Calu3 (cell line): ENCODE measurements around the gene HOXA3. TPM values are rescaled to one million over a fixed set of nuclear protein-coding genes. Genes with fewer than 3 reads are reported as not detected.

Experiments used
- BruUV-seq: library from RNA; stranded (reverse); fragments of 400-500 nt; replicated peaks from 2 replicates; lab custom pipeline; 2021; lab: Mats Ljungman, UMichigan
- CTCF ChIA-PET: fragments of 300-600 bp; sonication (Branson Sonifier 250); formaldehyde crosslinking; loops from one replicate; lab custom pipeline; 2022; ENCODE audit warnings: antibody characterized with exemption; lab: Charles Lee
- DNase-seq: peaks from one replicate; pipeline ENCODE4 v3.0.0; 2022
- H3K27ac Mint-ChIP-seq: one replicate; pipeline ENCODE4 v1.8.0; 2022; ENCODE audit warnings: mixed read lengths; ENCODE audit not compliant: unreplicated experiment
- H3K27me3 Mint-ChIP-seq: one replicate; pipeline ENCODE4 v1.8.0; 2022; ENCODE audit warnings: mixed read lengths; ENCODE audit not compliant: unreplicated experiment
- H3K36me3 Mint-ChIP-seq: one replicate; pipeline ENCODE4 v1.8.0; 2022; ENCODE audit warnings: mild to moderate bottlenecking, moderate library complexity, mixed read lengths; ENCODE audit not compliant: insufficient read depth, unreplicated experiment
- H3K4me1 Mint-ChIP-seq: one replicate; pipeline ENCODE4 v1.8.0; 2022; ENCODE audit warnings: mild to moderate bottlenecking, low read depth, mixed read lengths; ENCODE audit not compliant: unreplicated experiment
- H3K4me3 Mint-ChIP-seq: one replicate; pipeline ENCODE4 v1.8.0; 2022; ENCODE audit warnings: mild to moderate bottlenecking, low read depth, moderate library complexity, mixed read lengths; ENCODE audit not compliant: unreplicated experiment
- H3K9me3 Mint-ChIP-seq: one replicate; pipeline ENCODE4 v1.8.0; 2022; ENCODE audit warnings: low read depth, mixed read lengths; ENCODE audit not compliant: unreplicated experiment
- CTCF ChIP-seq: fragments of 200-600 bp; IDR thresholded peaks from one replicate; pipeline ENCODE4 v1.8.0; 2022; ENCODE audit warnings: antibody characterized with exemption; ENCODE audit not compliant: unreplicated experiment
- intact Hi-C: fragments of 100-400 bp; cut with micrococcal nuclease; formaldehyde crosslinking; loops from one replicate; pipeline ENCODE4 v1.10.0; 2022; ENCODE audit not compliant: unreplicated experiment
- total RNA-seq: library from RNA; stranded (reverse); gene quantifications from 2 replicates; pipeline ENCODE4 v1.2.3, GENCODE V29; 2022

Gene HOXA3
- total RNA-seq, 1 experiment from 2014 or later: 20.9 TPM

GRCh38 chr7:27165089-27165995 is 13.0 kb upstream of the HOXA3 start, which contains the start of gene HOXA9:
Gene HOXA9, minus strand, starts transcription at chr7:27165537. Its CDS starts 80 bp downstream, at chr7:27165457.
- no peak within 1 kb of the TSS for H3K27ac Mint-ChIP-seq
- H3K9me3 Mint-ChIP-seq: no peaks in the 10 kb centered on the region
- peaks cover 22% of the 10 kb centered on the region for H3K36me3 Mint-ChIP-seq
- intact Hi-C loops: no loop called here
- H3K4me1 Mint-ChIP-seq: peaks cover 15% of the 10 kb centered on the region
- DNase-seq: no peak
- no TSS peak for BruUV-seq
- no peaks in the 10 kb centered on the region for H3K27me3 Mint-ChIP-seq
- TF ChIP-seq CTCF: no peak
- no peak within 1 kb of the TSS for H3K4me3 Mint-ChIP-seq
- CTCF ChIA-PET: no interaction called here

GRCh38 chr7:27164367-27165088 is 12.1 kb upstream of the HOXA3 start:
- Mint-ChIP-seq H3K4me3 (no peak overlapping the region), H3K27ac (no peak overlapping the region), H3K9me3 (no peaks in the 10 kb centered on the region), H3K27me3 (no peaks in the 10 kb centered on the region), H3K4me1 (peaks cover 11% of the 10 kb centered on the region), H3K36me3 (peaks cover 14% of the 10 kb centered on the region)
- intact Hi-C loops: loop anchor here (5.0 kb wide), 1 partner anchor 982 kb away; no protein-coding TSS in a partner anchor
- DNase-seq: no peak
- BruUV-seq: no TSS peak
- no peak for TF ChIP-seq CTCF
- CTCF ChIA-PET: no interaction called here

GRCh38 chr7:27164045-27164366 is 11.6 kb upstream of the HOXA3 start:
- intact Hi-C loops: loop anchor here (5.0 kb wide), 1 partner anchor 982 kb away; no protein-coding TSS in a partner anchor
- TF ChIP-seq CTCF: no peak
- DNase-seq: no peak
- Mint-ChIP-seq H3K9me3 (no peaks in the 10 kb centered on the region), H3K4me3 (no peak overlapping the region), H3K36me3 (peaks cover 9% of the 10 kb centered on the region), H3K4me1 (peaks cover 8% of the 10 kb centered on the region), H3K27me3 (no peaks in the 10 kb centered on the region), H3K27ac (no peak overlapping the region)
- BruUV-seq: no TSS peak
- CTCF ChIA-PET: no interaction called here

GRCh38 chr7:27163288-27164044 is 11.1 kb upstream of the HOXA3 start:
- intact Hi-C loops: loop anchor here (5.0 kb wide), 1 partner anchor 981 kb away; no protein-coding TSS in a partner anchor
- Mint-ChIP-seq H3K36me3 (peaks cover 7% of the 10 kb centered on the region), H3K27me3 (no peaks in the 10 kb centered on the region), H3K27ac (no peak overlapping the region), H3K4me1 (peaks cover 3% of the 10 kb centered on the region), H3K4me3 (no peak overlapping the region), H3K9me3 (no peaks in the 10 kb centered on the region)
- no peak for TF ChIP-seq CTCF
- CTCF ChIA-PET: no interaction called here
- BruUV-seq: no TSS peak
- DNase-seq: no peak
